Mesendoderm (in vitro differentiated cells): ENCODE results near the gene USP14.

ENCODE experiments used
- DNase-seq: peaks from one replicate; pipeline ENCODE4 v3.0.0; 2013
- H2AK5ac ChIP-seq: 2 replicates; pipeline ENCODE4 v1.6.1; 2013; ENCODE audit warnings: low read length, inconsistent platforms
- H2BK120ac ChIP-seq: 2 replicates; pipeline ENCODE4 v1.6.1; 2013; ENCODE audit warnings: low read depth, mild to moderate bottlenecking, low read length, moderate library complexity, mixed read lengths
- H2BK15ac ChIP-seq: replicated peaks from 2 replicates; pipeline ENCODE4 v1.6.1; 2013; ENCODE audit warnings: low read depth, mild to moderate bottlenecking, moderate library complexity
- H2BK5ac ChIP-seq: 2 replicates; pipeline ENCODE4 v1.6.1; 2013; ENCODE audit warnings: low read length, inconsistent platforms
- H3K18ac ChIP-seq: 2 replicates; pipeline ENCODE4 v1.6.1; 2013; ENCODE audit warnings: mild to moderate bottlenecking, low read length, mixed read lengths
- H3K23ac ChIP-seq: one replicate; pipeline ENCODE4 v1.6.1; 2013; ENCODE audit warnings: low read length
- H3K27ac ChIP-seq: 2 replicates; pipeline ENCODE4 v1.5.1; 2013; ENCODE audit warnings: low read depth, mild to moderate bottlenecking, inconsistent platforms, low read length, moderate library complexity
- H3K27me3 ChIP-seq: 2 replicates; pipeline ENCODE4 v1.6.1; 2013; ENCODE audit warnings: low read length, control low read depth, mild to moderate bottlenecking, inconsistent platforms; ENCODE audit not compliant: insufficient read depth, poor library complexity
- H3K36me3 ChIP-seq: 2 replicates; pipeline ENCODE4 v1.6.1; 2013; ENCODE audit warnings: low read length, inconsistent platforms; ENCODE audit not compliant: control insufficient read depth, insufficient read depth
- H3K4ac ChIP-seq: one replicate; pipeline ENCODE4 v1.6.1; 2013; ENCODE audit warnings: low read depth, mild to moderate bottlenecking, low read length, moderate library complexity
- H3K4me1 ChIP-seq: 2 replicates; pipeline ENCODE4 v1.6.1; 2013; ENCODE audit warnings: low read depth, low read length, inconsistent platforms; ENCODE audit not compliant: control insufficient read depth
- H3K4me2 ChIP-seq: 2 replicates; pipeline ENCODE4 v1.6.1; 2013; ENCODE audit warnings: low read length
- H3K4me3 ChIP-seq: 2 replicates; pipeline ENCODE4 v1.5.1; 2013; ENCODE audit warnings: mild to moderate bottlenecking, low read length
- H3K56ac ChIP-seq: one replicate; pipeline ENCODE4 v1.6.1; 2013; ENCODE audit warnings: low read length
- H3K79me1 ChIP-seq: 2 replicates; pipeline ENCODE4 v1.6.1; 2013; ENCODE audit warnings: low read length, inconsistent platforms
- H3K79me2 ChIP-seq: 2 replicates; pipeline ENCODE4 v1.6.1; 2013; ENCODE audit warnings: mild to moderate bottlenecking, low read length; ENCODE audit not compliant: control insufficient read depth, insufficient read depth
- H3K9ac ChIP-seq: 2 replicates; pipeline ENCODE4 v1.6.1; 2013; ENCODE audit warnings: low read length, inconsistent platforms
- H4K5ac ChIP-seq: one replicate; pipeline ENCODE4 v1.6.1; 2013; ENCODE audit warnings: low read length
- H4K8ac ChIP-seq: one replicate; pipeline ENCODE4 v1.6.1; 2013; ENCODE audit warnings: low read depth, mild to moderate bottlenecking, control low read depth, low read length, moderate library complexity
- WGBS: extraction: QIAGEN DNeasy Blood & Tissue Kit; methylation state at CpG from one replicate; pipeline ENCODE4 v1.1.7; 2013; ENCODE audit warnings: low lambda C conversion rate, missing lambda C conversion rate; ENCODE audit not compliant: insufficient coverage; ENCODE audit errors: extremely low coverage; 5-methylcytosine and 5-hydroxymethylcytosine counted together

Gene USP14

DNA sequence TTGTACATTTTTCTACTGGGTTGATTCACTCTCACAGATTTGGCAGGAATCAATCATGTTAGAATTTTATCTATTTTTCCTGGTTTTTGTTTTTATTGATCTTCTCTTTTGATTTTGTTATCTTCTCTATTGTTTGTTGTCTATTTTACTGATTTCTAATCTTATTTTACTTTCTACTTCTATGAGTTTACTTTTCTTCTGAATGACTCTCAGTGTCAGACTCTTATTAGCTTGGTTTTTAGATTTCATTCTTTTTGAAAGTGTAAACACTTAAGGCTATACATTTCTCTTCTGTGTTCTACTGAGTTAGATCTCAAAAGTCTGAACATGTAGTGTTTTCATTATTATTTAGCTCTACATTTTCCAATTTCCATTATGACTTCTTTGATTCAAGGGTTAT lies 62.4 kb downstream of the USP14 start:
- no peak overlapping the region for H2AK5ac ChIP-seq
- no peak overlapping the region for H4K8ac ChIP-seq
- H2BK5ac ChIP-seq = no peak overlapping the region
- H3K23ac ChIP-seq = no peak overlapping the region
- H3K27me3 ChIP-seq = no peaks in the 10 kb centered on the region
- no peak overlapping the region for H3K56ac ChIP-seq
- no peak overlapping the region for H2BK120ac ChIP-seq
- H3K36me3 ChIP-seq = peaks cover 6% of the 10 kb centered on the region
- H4K5ac ChIP-seq = no peak overlapping the region
- no peak overlapping the region for H3K4me3 ChIP-seq
- no peak overlapping the region for H3K9ac ChIP-seq
- H3K4me1 ChIP-seq = no peaks in the 10 kb centered on the region
- no peaks in the 10 kb centered on the region for H3K79me2 ChIP-seq
- no peak for DNase-seq
- H3K27ac ChIP-seq = no peak overlapping the region
- H3K4me2 ChIP-seq = no peak overlapping the region
- no peak overlapping the region for H3K18ac ChIP-seq
- no peak overlapping the region for H3K4ac ChIP-seq
- no peaks in the 10 kb centered on the region for H3K79me1 ChIP-seq
- H2BK15ac ChIP-seq = no peak overlapping the region

DNA sequence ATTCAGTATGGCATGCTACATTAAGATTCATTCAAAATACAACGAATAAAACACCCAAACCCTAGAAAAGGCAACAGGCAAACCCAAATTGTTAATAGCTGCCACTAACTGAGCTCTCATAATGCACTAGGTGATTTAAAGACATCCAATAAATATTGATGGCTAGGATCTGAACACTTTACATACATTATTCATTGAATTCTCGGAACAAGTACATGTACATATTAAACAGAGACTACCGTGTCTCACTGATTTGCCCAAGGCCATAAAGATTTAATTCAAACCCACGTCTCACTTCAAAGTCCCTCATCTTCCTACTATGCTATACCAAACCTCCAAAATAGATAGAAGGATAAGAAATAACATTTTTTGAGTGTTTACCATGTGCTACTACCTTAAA lies 67.4 kb downstream of the USP14 start:
- no peak overlapping the region for H2BK5ac ChIP-seq
- no peak overlapping the region for H3K4me2 ChIP-seq
- H2BK120ac ChIP-seq = no peak overlapping the region
- no peak overlapping the region for H2AK5ac ChIP-seq
- no peak overlapping the region for H3K18ac ChIP-seq
- H3K9ac ChIP-seq = no peak overlapping the region
- H3K79me2 ChIP-seq = no peaks in the 10 kb centered on the region
- no peaks in the 10 kb centered on the region for H3K4me1 ChIP-seq
- no peak overlapping the region for H3K56ac ChIP-seq
- no peak for DNase-seq
- no CpG with 5 or more reads among the region's 4 CpGs for WGBS
- no peak overlapping the region for H3K23ac ChIP-seq
- H2BK15ac ChIP-seq = no peak overlapping the region
- no peak overlapping the region for H3K4me3 ChIP-seq
- H4K8ac ChIP-seq = no peak overlapping the region
- no peaks in the 10 kb centered on the region for H3K36me3 ChIP-seq
- H4K5ac ChIP-seq = no peak overlapping the region
- no peaks in the 10 kb centered on the region for H3K27me3 ChIP-seq
- no peak overlapping the region for H3K27ac ChIP-seq
- no peak overlapping the region for H3K4ac ChIP-seq
- H3K79me1 ChIP-seq = no peaks in the 10 kb centered on the region

DNA sequence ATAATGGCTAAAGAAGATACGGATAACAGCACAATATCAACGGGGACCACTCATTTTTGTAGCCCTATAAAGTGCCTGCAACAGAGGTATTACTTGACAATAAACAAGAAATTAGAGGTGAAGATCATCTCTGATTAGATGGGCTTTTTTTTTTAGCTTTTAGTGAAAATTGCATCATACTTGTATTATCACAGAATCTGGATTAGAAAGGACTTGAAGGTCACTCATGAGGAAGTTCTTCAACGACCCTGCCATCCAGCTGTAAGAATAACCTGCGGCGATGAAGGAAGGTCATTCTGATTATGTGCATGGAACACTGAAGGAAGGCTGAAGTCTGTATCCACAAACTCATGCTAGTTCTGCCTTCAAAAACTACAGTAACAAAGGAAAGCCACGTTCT lies 69.0 kb downstream of the USP14 start:
- H2AK5ac ChIP-seq = no peak overlapping the region
- H3K4me1 ChIP-seq = no peaks in the 10 kb centered on the region
- H3K4me2 ChIP-seq = no peak overlapping the region
- H3K4ac ChIP-seq = no peak overlapping the region
- H2BK15ac ChIP-seq = no peak overlapping the region
- H3K79me2 ChIP-seq = no peaks in the 10 kb centered on the region
- H2BK5ac ChIP-seq = no peak overlapping the region
- H2BK120ac ChIP-seq = no peak overlapping the region
- H3K18ac ChIP-seq = no peak overlapping the region
- no CpG with 5 or more reads among the region's 6 CpGs for WGBS
- H3K56ac ChIP-seq = no peak overlapping the region
- H4K8ac ChIP-seq = no peak overlapping the region
- no peak overlapping the region for H3K23ac ChIP-seq
- H3K4me3 ChIP-seq = no peak overlapping the region
- H4K5ac ChIP-seq = no peak overlapping the region
- no peak overlapping the region for H3K9ac ChIP-seq
- DNase-seq = no peak
- no peak overlapping the region for H3K27ac ChIP-seq
- H3K79me1 ChIP-seq = no peaks in the 10 kb centered on the region
- no peaks in the 10 kb centered on the region for H3K36me3 ChIP-seq
- no peaks in the 10 kb centered on the region for H3K27me3 ChIP-seq

DNA sequence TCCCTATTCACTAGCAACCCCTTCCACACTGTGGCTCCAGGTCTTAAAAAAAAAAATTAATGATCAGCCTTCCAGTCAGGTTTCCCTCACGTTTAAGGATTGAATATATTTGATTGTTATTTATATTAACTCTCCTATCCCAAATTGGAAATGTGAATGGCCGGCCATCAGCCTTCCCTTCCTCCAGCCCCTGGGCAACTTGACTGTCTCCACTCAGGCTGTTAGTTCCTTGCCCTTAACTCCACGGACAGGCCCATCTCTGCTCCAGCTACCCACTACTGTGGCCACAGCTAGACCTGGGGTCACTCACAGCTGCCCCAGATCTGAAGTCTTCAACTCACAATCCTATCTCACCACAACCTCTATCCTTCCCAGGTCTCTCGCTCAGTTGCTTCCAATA lies 69.5 kb downstream of the USP14 start:
- Histone ChIP-seq H3K9ac (no peak overlapping the region), H3K4me1 (no peaks in the 10 kb centered on the region), H3K79me2 (no peaks in the 10 kb centered on the region), H3K36me3 (no peaks in the 10 kb centered on the region), H3K27ac (no peak overlapping the region), H4K5ac (no peak overlapping the region), H3K23ac (no peak overlapping the region), H4K8ac (no peak overlapping the region), H3K79me1 (no peaks in the 10 kb centered on the region), H3K4me2 (no peak overlapping the region), H2BK15ac (no peak overlapping the region), H3K4ac (no peak overlapping the region), H3K56ac (no peak overlapping the region), H2BK5ac (no peak overlapping the region), H3K27me3 (no peaks in the 10 kb centered on the region), H3K4me3 (no peak overlapping the region), H3K18ac (no peak overlapping the region), H2BK120ac (no peak overlapping the region), H2AK5ac (no peak overlapping the region)
- WGBS = no CpG with 5 or more reads among the region's 4 CpGs
- no peak for DNase-seq

DNA sequence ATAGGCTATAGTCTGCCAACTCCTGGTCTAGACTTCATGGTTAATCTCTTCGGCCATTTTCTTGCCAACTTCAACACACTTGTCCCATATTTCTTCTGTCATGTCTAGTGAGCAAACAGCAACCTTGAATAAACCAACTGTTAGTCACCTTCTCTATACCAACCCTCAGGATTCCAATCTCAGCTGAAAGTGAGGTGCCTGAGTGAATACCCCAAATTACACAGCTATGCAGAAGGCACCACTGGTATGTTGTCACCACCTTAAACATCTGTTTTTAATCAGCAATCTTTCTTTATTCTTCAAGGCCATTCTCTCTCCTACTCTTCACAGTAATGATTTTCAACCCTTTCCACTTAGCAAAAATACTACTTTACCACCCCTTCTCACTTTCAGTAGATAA lies 70.2 kb downstream of the USP14 start:
- no peak overlapping the region for H2BK5ac ChIP-seq

DNA sequence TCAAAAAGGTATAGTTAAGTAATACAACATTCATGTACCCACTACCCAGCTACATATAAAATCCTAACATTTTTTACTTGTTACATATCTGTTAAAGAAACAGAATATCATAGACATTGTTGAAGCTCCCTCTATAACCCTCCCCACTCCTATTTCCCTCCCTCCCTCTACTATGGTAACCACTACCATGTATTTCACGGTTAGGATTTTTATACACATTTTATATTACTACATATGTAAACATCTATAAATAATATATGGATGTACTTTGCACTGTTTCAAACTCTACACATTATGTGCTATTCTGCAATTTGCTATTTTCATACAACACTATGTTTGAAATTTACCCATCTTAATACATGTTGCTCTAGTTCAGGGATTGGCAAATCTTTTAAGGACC lies 73.2 kb downstream of the USP14 start:
- Histone ChIP-seq H3K9ac (no peak overlapping the region), H4K8ac (no peak overlapping the region), H2BK5ac (no peak overlapping the region), H4K5ac (no peak overlapping the region), H2BK15ac (no peak overlapping the region), H3K4me2 (no peak overlapping the region), H3K23ac (no peak overlapping the region), H3K4me1 (no peaks in the 10 kb centered on the region), H3K79me1 (no peaks in the 10 kb centered on the region), H3K27me3 (no peaks in the 10 kb centered on the region), H3K4ac (no peak overlapping the region), H2AK5ac (no peak overlapping the region), H3K18ac (no peak overlapping the region), H3K79me2 (no peaks in the 10 kb centered on the region), H3K4me3 (no peak overlapping the region), H2BK120ac (no peak overlapping the region), H3K56ac (no peak overlapping the region), H3K27ac (no peak overlapping the region), H3K36me3 (no peaks in the 10 kb centered on the region)
- WGBS = no CpG with 5 or more reads among the region's 1 CpG
- DNase-seq = no peak

More for the DNA sequence above, 70.2 kb downstream of the USP14 start:
- Histone ChIP-seq H4K8ac (no peak overlapping the region), H3K4me3 (no peak overlapping the region), H3K23ac (no peak overlapping the region), H3K79me1 (no peaks in the 10 kb centered on the region), H3K79me2 (no peaks in the 10 kb centered on the region), H3K4ac (no peak overlapping the region), H3K18ac (no peak overlapping the region), H3K27me3 (no peaks in the 10 kb centered on the region), H2AK5ac (no peak overlapping the region), H2BK15ac (no peak overlapping the region), H3K27ac (no peak overlapping the region), H4K5ac (no peak overlapping the region), H3K9ac (no peak overlapping the region), H3K4me2 (no peak overlapping the region), H2BK120ac (no peak overlapping the region), H3K36me3 (no peaks in the 10 kb centered on the region), H3K4me1 (no peaks in the 10 kb centered on the region), H3K56ac (no peak overlapping the region)
- no CpG with 5 or more reads among the region's 1 CpG for WGBS
- DNase-seq = no peak
